HEK293T (cell line): ENCODE data around the gene JAG2.

Experiments
- ARNT ChIP-seq: fragments of 450-650 bp; IDR thresholded peaks from 2 replicates; pipeline ENCODE4 v1.6.1; 2017; ENCODE audit warnings: mild to moderate bottlenecking
- BHLHE40 ChIP-seq: fragments of 450-650 bp; IDR thresholded peaks from 2 replicates; pipeline ENCODE4 v1.6.1; 2016; ENCODE audit warnings: mild to moderate bottlenecking, moderate library complexity, borderline replicate concordance
- ELF4 ChIP-seq: fragments of 450-650 bp; IDR thresholded peaks from 2 replicates; pipeline ENCODE4 v1.6.1; 2017; ENCODE audit warnings: antibody characterized with exemption
- FOXA1 ChIP-seq: fragments of 450-650 bp; IDR thresholded peaks from 2 replicates; pipeline ENCODE4 v1.6.1; 2016; ENCODE audit warnings: mild to moderate bottlenecking
- FOXK2 ChIP-seq: fragments of 450-650 bp; IDR thresholded peaks from 2 replicates; pipeline ENCODE4 v1.6.1; 2016; ENCODE audit warnings: mild to moderate bottlenecking
- FOXM1 ChIP-seq: fragments of 450-650 bp; IDR thresholded peaks from 2 replicates; pipeline ENCODE4 v1.6.1; 2017; ENCODE audit warnings: mild to moderate bottlenecking, borderline replicate concordance
- HDGF ChIP-seq: fragments of 450-650 bp; IDR thresholded peaks from 2 replicates; pipeline ENCODE4 v1.6.1; 2017; ENCODE audit warnings: antibody characterized with exemption, borderline replicate concordance
- LEF1 ChIP-seq: fragments of 450-650 bp; IDR thresholded peaks from 2 replicates; pipeline ENCODE4 v1.6.1; 2017; ENCODE audit warnings: mild to moderate bottlenecking, borderline replicate concordance
- NFRKB ChIP-seq: fragments of 450-650 bp; IDR thresholded peaks from 2 replicates; pipeline ENCODE4 v1.6.1; 2016; ENCODE audit warnings: mild to moderate bottlenecking, moderate library complexity
- SP1 ChIP-seq: fragments of 450-650 bp; IDR thresholded peaks from 2 replicates; pipeline ENCODE4 v1.6.1; 2017
- SUZ12 ChIP-seq: fragments of 450-650 bp; IDR thresholded peaks from 2 replicates; pipeline ENCODE4 v1.6.1; 2016; ENCODE audit warnings: mild to moderate bottlenecking
- TF ChIP-seq, protein P1 (sequence below): fragments of 450-650 bp; IDR thresholded peaks from 2 replicates; pipeline ENCODE4 v1.6.1; 2016

DNA sequence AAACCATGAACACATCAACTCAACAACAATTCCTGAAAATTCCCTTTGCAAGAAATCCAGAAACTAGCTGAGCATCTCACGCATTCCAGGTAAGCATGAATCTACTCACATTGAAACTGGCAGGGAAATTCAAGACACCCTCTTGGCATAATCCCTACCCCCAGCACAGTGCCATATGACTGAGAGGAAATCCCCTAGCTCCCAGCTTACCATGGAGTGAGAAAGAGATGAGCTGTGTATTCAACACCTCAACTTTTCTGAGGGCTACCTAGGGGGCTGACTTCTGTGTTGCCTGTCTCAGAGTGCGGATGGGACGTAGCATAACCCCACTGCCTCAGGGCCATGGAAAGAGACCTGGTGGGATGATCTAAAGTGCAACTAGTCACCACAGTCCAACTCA lies 65.7 kb downstream of the JAG2 start:
- TF ChIP-seq SP1: no peak
- no peak for TF ChIP-seq ELF4
- TF ChIP-seq LEF1: no peak
- no peak for TF ChIP-seq SUZ12
- TF ChIP-seq NFRKB: no peak
- no peak for TF ChIP-seq FOXK2
- TF ChIP-seq FOXM1: no peak
- no peak for TF ChIP-seq BHLHE40
- TF ChIP-seq FOXA1: no peak
- TF ChIP-seq, protein P1, sequence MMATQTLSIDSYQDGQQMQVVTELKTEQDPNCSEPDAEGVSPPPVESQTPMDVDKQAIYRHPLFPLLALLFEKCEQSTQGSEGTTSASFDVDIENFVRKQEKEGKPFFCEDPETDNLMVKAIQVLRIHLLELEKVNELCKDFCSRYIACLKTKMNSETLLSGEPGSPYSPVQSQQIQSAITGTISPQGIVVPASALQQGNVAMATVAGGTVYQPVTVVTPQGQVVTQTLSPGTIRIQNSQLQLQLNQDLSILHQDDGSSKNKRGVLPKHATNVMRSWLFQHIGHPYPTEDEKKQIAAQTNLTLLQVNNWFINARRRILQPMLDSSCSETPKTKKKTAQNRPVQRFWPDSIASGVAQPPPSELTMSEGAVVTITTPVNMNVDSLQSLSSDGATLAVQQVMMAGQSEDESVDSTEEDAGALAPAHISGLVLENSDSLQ: no peak
- TF ChIP-seq HDGF: no peak
- TF ChIP-seq ARNT: no peak
